PC-9 (cell line): ENCODE data around the gene SLC15A2.

Experiments
- CTCF ChIP-seq: fragments of 200-600 bp; sonication (generic); conservative IDR thresholded peaks from 2 replicates; pipeline ENCODE4 v1.6.1; 2017; ENCODE audit warnings: mixed run types, antibody characterized with exemption, mild to moderate bottlenecking, moderate library complexity
- EZH2 ChIP-seq: fragments of 200-600 bp; sonication (generic); IDR thresholded peaks from 2 replicates; pipeline ENCODE4 v1.8.0; 2017; ENCODE audit warnings: antibody characterized with exemption, low read depth

- TF ChIP-seq CTCF (no peak), EZH2 (no peak)
Measured at GRCh38 chr3:121914081-121914998, 20.1 kb downstream of the SLC15A2 start.
